Body of pancreas (tissue), 4 donors: ENCODE data around the gene DIP2A.

Source experiments
- CTCF ChIP-seq, 7 experiments: fragments of 450-650 bp in 4 of 7; fragments of 200-600 bp in 3 of 7; sonication (generic) in 3 of 7; IDR thresholded peaks; one replicate each; pipeline ENCODE4 v1.5.1; 2016 to 2019; ENCODE audit warnings: antibody characterized with exemption in 7 of 7
- POLR2A ChIP-seq, 3 donors: fragments of 450-650 bp; IDR thresholded peaks; one replicate each; pipeline ENCODE4 v1.6.1; 2016; ENCODE audit warnings: antibody characterized with exemption in 3 of 3, mild to moderate bottlenecking in 2 of 3

GRCh38 chr21:46603228-46603627 lies 144.5 kb downstream of the DIP2A start:
- TF ChIP-seq CTCF (IDR thresholded peaks at IDR 0.05) (no peak), POLR2A (IDR thresholded peaks at IDR 0.05) (no peak)
